ENCODE data around the gene ZNF57. TPM values are rescaled to one million over a fixed set of nuclear protein-coding genes. Genes with fewer than 3 reads are reported as not detected.

Gene ZNF57
- total and polyA plus RNA-seq, 9 of the 15 experiments (the other 6 are each of a cell fraction or from before 2014, with no cell fraction given): 3.9 to 13.5 (median 7.8) TPM

GRCh38 chr19:2962018-2962670 lies 61.4 kb downstream of the ZNF57 start (continued):
- TF ChIP-seq ZBTB26 (CRISPR knock-in tag; IDR thresholded peaks at IDR 0.05) (no peak), ZBTB8A (IDR thresholded peaks at IDR 0.05; ENCODE audit: partially characterized antibody) (no peak), SFPQ (IDR thresholded peaks at IDR 0.05; ENCODE audit: low read depth, low read length) (no peak), ZNF780A (CRISPR knock-in tag; IDR thresholded peaks at IDR 0.05) (no peak), MCM5 (IDR thresholded peaks at IDR 0.05; ENCODE audit: low read depth) (no peak), DNMT1 (IDR thresholded peaks at IDR 0.05) (no peak), ATF2 (CRISPR knock-in tag; IDR thresholded peaks at IDR 0.05) (peak; percentile 98), POLR2AphosphoS5 (IDR thresholded peaks at IDR 0.05; ENCODE audit: control insufficient read depth, insufficient read depth, low read depth, low read length) (no peak), KLF1 (tag; IDR thresholded peaks at IDR 0.05) (no peak), IRF9 (tag; IDR thresholded peaks at IDR 0.05) (0 out of 2 replicates have a peak, but pooled peaks have one; percentile 12), RBM34 (IDR thresholded peaks at IDR 0.05; ENCODE audit: borderline replicate concordance, insufficient read depth, low read length) (no peak), ZNF695 (CRISPR knock-in tag; IDR thresholded peaks at IDR 0.05) (no peak), ELK3 (CRISPR knock-in tag; IDR thresholded peaks at IDR 0.05) (no peak), FOXJ3 (CRISPR knock-in tag; IDR thresholded peaks at IDR 0.05) (no peak), CAMTA2 (CRISPR knock-in tag; conservative IDR thresholded peaks at IDR 0.05) (no peak), SPI1 (IDR thresholded peaks at IDR 0.05; ENCODE audit: borderline replicate concordance, low read depth, low read length) (no peak), GABPB1 (CRISPR knock-in tag; IDR thresholded peaks at IDR 0.05) (no peak), TOE1 (IDR thresholded peaks at IDR 0.05; ENCODE audit: borderline replicate concordance) (peak; percentile 42; the same call in 1 of the 2 replicates), TOE1 (CRISPR knock-in tag; IDR thresholded peaks at IDR 0.05; ENCODE audit: borderline replicate concordance, low read depth) (no peak), ZBTB34 (CRISPR knock-in tag; IDR thresholded peaks at IDR 0.05) (no peak)

All from K562 (cell line).